ENCODE data around the gene FOLR3. TPM values are rescaled to one million over a fixed set of nuclear protein-coding genes. Genes with fewer than 3 reads are reported as not detected.

Gene FOLR3
- total and polyA plus RNA-seq, 2 experiments from 2014 or later, result not detected

- TF ChIP-seq REST (IDR thresholded peaks at IDR 0.05; ENCODE audit: unreplicated experiment), result no peak
- no peak for TF ChIP-seq NANOG (IDR thresholded peaks at IDR 0.05; ENCODE audit: borderline replicate concordance)
- no peak for TF ChIP-seq CTCF (conservative IDR thresholded peaks at IDR 0.05; ENCODE audit: low read depth in 2 of 2)
- no peak for TF ChIP-seq STAT1 (IDR thresholded peaks at IDR 0.05; ENCODE audit: unreplicated experiment)
Measured at GRCh38 chr11:72114570-72114969, 21.0 kb upstream of the FOLR3 start (continued).

GRCh38 chr11:72116019-72116755 is 19.3 kb upstream of the FOLR3 start:
- Histone ChIP-seq H3K4me3 (no peak overlapping the region), H3K4me2 (no peak overlapping the region), H2AFZ (no peak overlapping the region), H3F3A (replicated peaks; ENCODE audit: low read depth) (no peaks in the 10 kb centered on the region), H3K4me1 (ENCODE audit: insufficient read depth) (peaks cover 7% of the 10 kb centered on the region; the same call in 1 of the 2 replicates), H3K27me3 (ENCODE audit: insufficient read depth) (peaks cover 16% of the 10 kb centered on the region), H3K9me2 (ENCODE audit: insufficient read depth) (peaks cover 23% of the 10 kb centered on the region), H3K36me3 (ENCODE audit: insufficient read depth) (no peaks in the 10 kb centered on the region), H4K20me1 (replicated peaks; ENCODE audit: insufficient read depth) (no peaks in the 10 kb centered on the region), H3K27ac (ENCODE audit: low read depth) (no peak overlapping the region), H3K79me2 (replicated peaks; ENCODE audit: insufficient read depth) (no peaks in the 10 kb centered on the region)
- H3K9me3 Mint-ChIP-seq, result peaks cover 2% of the 10 kb centered on the region; the same call in 2 of the 3 replicates
- no peak overlapping the region for H3K4me3 Mint-ChIP-seq
- H3K36me3 Mint-ChIP-seq (ENCODE audit: low read depth), result no peaks in the 10 kb centered on the region; the same call in 2 of the 3 replicates
- no peak overlapping the region for H3K27ac Mint-ChIP-seq
- DNase-seq (ENCODE audit: low spot score) (no peak), ATAC-seq (no peak)
- peaks cover 10% of the 10 kb centered on the region for H3K4me1 Mint-ChIP-seq
- peaks cover 16% of the 10 kb centered on the region for H3K27me3 Mint-ChIP-seq (ENCODE audit: insufficient read depth, low read depth, poor library complexity)
- TF ChIP-seq REST (IDR thresholded peaks at IDR 0.05; ENCODE audit: unreplicated experiment) (no peak), JUNB (IDR thresholded peaks at IDR 0.05; ENCODE audit: unreplicated experiment) (no peak), ZNF114 (CRISPR knock-in tag; IDR thresholded peaks at IDR 0.05) (no peak), CREB1 (CRISPR knock-in tag; IDR thresholded peaks at IDR 0.05; ENCODE audit: low read depth) (no peak), POLR2AphosphoS5 (IDR thresholded peaks at IDR 0.05; ENCODE audit: low read depth) (no peak), STAT1 (IDR thresholded peaks at IDR 0.05; ENCODE audit: unreplicated experiment) (no peak), ZNF462 (CRISPR knock-in tag; IDR thresholded peaks at IDR 0.05) (no peak)

All from GM23338 (cell line).